HCT116 (cell line): ENCODE data around the gene GPD2. TPM values are rescaled to one million over a fixed set of nuclear protein-coding genes. Genes with fewer than 3 reads are reported as not detected.
A peak's percentile ranks its signal among the peaks of the same experiment; 100 is the strongest.

Experiments
- ATAC-seq: fragments of 200-7000 bp; cut with Tn5 transposase; 2 replicates; pipeline ENCODE4 v1.9.1; 2020; ENCODE audit warnings: mild to moderate bottlenecking, moderate library complexity
- BruUV-seq: library from RNA; stranded (reverse); fragments of 400-500 nt; replicated peaks from 2 replicates; lab custom pipeline; 2021; lab: Mats Ljungman, UMichigan
- CTCF ChIA-PET: fragments of 300-600 bp; sonication (Branson Sonifier 250); formaldehyde crosslinking; loops from one replicate; lab custom pipeline; 2021; ENCODE audit warnings: antibody characterized with exemption; lab: Charles Lee
- POLR2A ChIA-PET: fragments of 300-600, 350-600 bp; sonication (Branson Sonifier 250); formaldehyde crosslinking; loops from one replicate; lab custom pipeline; 2021; ENCODE audit warnings: antibody characterized with exemption; lab: Charles Lee
- RAD21 ChIA-PET, 2 experiments: fragments of 300-600 bp; sonication (Branson Sonifier 250); formaldehyde crosslinking; loops; one replicate each; lab custom pipeline; 2023; ENCODE audit warnings: low total read pairs in 2 of 2; ENCODE audit not compliant: uncharacterized antibody in 2 of 2, unreplicated experiment in 2 of 2, low non-redundant PET in 1 of 2; lab: Charles Lee
- DNase-seq: peaks from one replicate; pipeline ENCODE4 v3.0.0-alpha.2; 2010; ENCODE audit warnings: low read depth, low spot score
- H2AFZ ChIP-seq: fragments of 200-600 bp; shearing (Covaris generic), sonication (generic); 2 replicates; pipeline ENCODE4 v1.6.1; 2017; ENCODE audit warnings: low read depth, mixed run types, mixed read lengths, antibody characterized with exemption, low read length; ENCODE audit not compliant: poor library complexity, severe bottlenecking
- H3K27ac ChIP-seq: 2 replicates; pipeline ENCODE4 v1.5.1; 2012; ENCODE audit warnings: low read depth, low read length
- H3K27me3 ChIP-seq: fragments of 200-600 bp; sonication (generic); 2 replicates; pipeline ENCODE4 v1.6.1; 2016; ENCODE audit warnings: mixed run types, low read length, mixed read lengths; ENCODE audit not compliant: insufficient read depth
- H3K36me3 ChIP-seq, 2 experiments: fragments of 200-500 bp in 1 of 2; fragments of 200-600 bp in 1 of 2; sonication (Bioruptor generic) in 1 of 2; sonication (generic) in 1 of 2; 2 replicates each; pipeline versions ENCODE4 v1.5.1 to v1.6.1; 2014 to 2016; ENCODE audit warnings: low read length in 2 of 2, inconsistent platforms in 1 of 2, mixed read lengths in 1 of 2, mixed run types in 1 of 2; ENCODE audit not compliant: insufficient read depth in 2 of 2, control insufficient read depth in 1 of 2
- H3K4me1 ChIP-seq, 2 experiments: fragments of 200-600 bp in 1 of 2; sonication (generic) in 1 of 2; 2 replicates each; pipeline versions ENCODE4 v1.5.1 to v1.6.1; 2012 to 2017; ENCODE audit warnings: low read length in 2 of 2, inconsistent platforms in 1 of 2, mild to moderate bottlenecking in 1 of 2, mixed read lengths in 1 of 2, mixed run types in 1 of 2, moderate library complexity in 1 of 2; ENCODE audit not compliant: insufficient read depth in 2 of 2, control insufficient read depth in 1 of 2
- H3K4me2 ChIP-seq: fragments of 200-600 bp; sonication (generic); 2 replicates; pipeline ENCODE4 v1.6.1; 2017; ENCODE audit warnings: mixed run types, low read length, mixed read lengths
- H3K4me3 ChIP-seq, 2 experiments: fragments of 200-600 bp in 1 of 2; sonication (generic) in 1 of 2; replicated peaks in 1 of 2; 2 replicates each; pipeline ENCODE4 v1.5.1; 2011 to 2016; ENCODE audit warnings: low read length in 2 of 2, control low read depth in 1 of 2, low read depth in 1 of 2, mild to moderate bottlenecking in 1 of 2, mixed read lengths in 1 of 2, mixed run types in 1 of 2
- H3K79me2 ChIP-seq: fragments of 200-600 bp; sonication (generic); 2 replicates; pipeline ENCODE4 v1.6.1; 2017; ENCODE audit warnings: mild to moderate bottlenecking, mixed run types, low read length, moderate library complexity, mixed read lengths; ENCODE audit not compliant: insufficient read depth
- H3K9ac ChIP-seq: fragments of 200-600 bp; sonication (generic); 2 replicates; pipeline ENCODE4 v1.6.1; 2016; ENCODE audit warnings: low read length, mixed read lengths
- H3K9me2 ChIP-seq: fragments of 200-600 bp; sonication (generic), shearing (Covaris generic); 2 replicates; pipeline ENCODE4 v1.6.1; 2017; ENCODE audit warnings: mixed run types, mild to moderate bottlenecking, moderate library complexity; ENCODE audit not compliant: insufficient read depth
- H3K9me3 ChIP-seq, 2 experiments: fragments of 200-500 bp in 1 of 2; fragments of 200-600 bp in 1 of 2; sonication (Bioruptor generic) in 1 of 2; sonication (generic) in 1 of 2; 2 replicates each; pipeline ENCODE4 v1.6.1; 2014 to 2017; ENCODE audit warnings: low read length in 2 of 2, mixed read lengths in 2 of 2, inconsistent platforms in 1 of 2, low read depth in 1 of 2, mild to moderate bottlenecking in 1 of 2, mixed run types in 1 of 2, moderate library complexity in 1 of 2; ENCODE audit not compliant: control insufficient read depth in 1 of 2, insufficient read depth in 1 of 2
- H4K20me1 ChIP-seq: fragments of 200-600 bp; sonication (generic), shearing (Covaris generic); 2 replicates; pipeline ENCODE4 v1.6.1; 2017; ENCODE audit warnings: mixed run types, mild to moderate bottlenecking, moderate library complexity; ENCODE audit not compliant: insufficient read depth
- ATF3 ChIP-seq: IDR thresholded peaks from 2 replicates; pipeline ENCODE4 v1.6.1; 2012
- EGR1 ChIP-seq: IDR thresholded peaks from 2 replicates; pipeline ENCODE4 v1.6.1; 2012; ENCODE audit warnings: low read depth
- FOSL1 ChIP-seq: IDR thresholded peaks from 2 replicates; pipeline ENCODE4 v1.6.1; 2012; ENCODE audit warnings: low read depth
- MAX ChIP-seq: IDR thresholded peaks from 2 replicates; pipeline ENCODE4 v1.6.1; 2012
- POLR2A ChIP-seq: IDR thresholded peaks from 2 replicates; pipeline ENCODE4 v1.7.0; 2011; ENCODE audit warnings: borderline replicate concordance; ENCODE audit not compliant: insufficient read depth, insufficient read length; ENCODE audit errors: extremely low read depth
- POLR2AphosphoS5 ChIP-seq: IDR thresholded peaks from 2 replicates; pipeline ENCODE4 v1.6.1; 2011; ENCODE audit warnings: mild to moderate bottlenecking, low read depth, low read length, moderate library complexity
- SP1 ChIP-seq: IDR thresholded peaks from 2 replicates; pipeline ENCODE4 v1.6.1; 2012; ENCODE audit warnings: low read depth
- SRF ChIP-seq: IDR thresholded peaks from 2 replicates; pipeline ENCODE4 v1.6.1; 2012; ENCODE audit warnings: low read depth
- ZFX ChIP-seq: fragments of 450-650 bp; IDR thresholded peaks from 2 replicates; pipeline ENCODE4 v1.6.1; 2017
- intact Hi-C: fragments of 100-400 bp; cut with micrococcal nuclease; formaldehyde crosslinking; loops from 2 replicates; pipeline ENCODE4 v1.10.0; 2022
- total RNA-seq: library from RNA; stranded (reverse); gene quantifications from one replicate; pipeline ENCODE4 v1.2.1, GENCODE V29; 2021; ENCODE audit not compliant: unreplicated experiment
- TF ChIP-seq, protein P1 (sequence below), 3 experiments: fragments of 200-600 bp in 1 of 3; sonication (generic) in 1 of 3; IDR thresholded peaks in 2 of 3; conservative IDR thresholded peaks in 1 of 3; 2 replicates each; pipeline ENCODE4 v1.5.1; 2012 to 2017; ENCODE audit warnings: low read depth in 2 of 3, low read length in 2 of 3, antibody characterized with exemption in 1 of 3, borderline replicate concordance in 1 of 3, control low read depth in 1 of 3, mild to moderate bottlenecking in 1 of 3, mixed read lengths in 1 of 3, mixed run types in 1 of 3, moderate library complexity in 1 of 3; ENCODE audit not compliant: insufficient read depth in 1 of 3
- TF ChIP-seq, protein P2 (sequence below): IDR thresholded peaks from 2 replicates; pipeline ENCODE4 v1.6.1; 2011; ENCODE audit warnings: mild to moderate bottlenecking, low read length, moderate library complexity; ENCODE audit not compliant: insufficient replicate concordance; ENCODE audit errors: extremely low read depth

The GPD2 gene
- total RNA-seq, 1 experiment from 2014 or later = 80.7 TPM

DNA sequence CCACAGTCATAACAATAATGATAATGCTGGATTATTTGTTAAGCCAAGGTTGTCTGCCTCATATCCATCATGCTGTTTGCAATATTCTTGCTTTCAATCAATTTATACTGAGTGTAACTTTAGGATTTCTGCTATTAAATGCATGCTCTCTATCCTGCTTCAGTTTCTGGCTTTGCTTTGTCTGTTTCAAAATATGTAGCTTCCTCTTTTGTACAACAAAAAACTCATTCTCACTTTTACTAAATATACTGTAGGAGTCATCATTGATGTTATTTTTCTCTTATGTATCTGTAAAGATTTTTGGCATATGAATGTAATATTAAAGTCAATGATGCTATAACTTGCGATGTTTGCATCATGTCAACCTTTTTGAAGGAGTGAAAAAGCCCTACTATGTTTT is 149.3 kb downstream of the GPD2 start:
- no peaks in the 10 kb centered on the region for H3K27me3 ChIP-seq
- no peak overlapping the region for H3K27ac ChIP-seq
- POLR2A ChIA-PET = interaction anchor here (1.2 kb wide), 1 partner anchor 243 kb away, joined by 3 read pairs; no protein-coding TSS in a partner anchor
- CTCF ChIA-PET = no interaction called here
- RAD21 ChIA-PET = no interaction called here
- no peak overlapping the region for H3K9ac ChIP-seq
- H3K9me2 ChIP-seq = no peaks in the 10 kb centered on the region
- H3K79me2 ChIP-seq = no peaks in the 10 kb centered on the region
- TF ChIP-seq POLR2AphosphoS5 (no peak), SP1 (no peak), EGR1 (no peak)
- H3K4me2 ChIP-seq = no peak overlapping the region
- no peaks in the 10 kb centered on the region for H3K36me3 ChIP-seq
- no peaks in the 10 kb centered on the region for H3K9me3 ChIP-seq
- TSS peak; percentile 30 for BruUV-seq
- H4K20me1 ChIP-seq = no peaks in the 10 kb centered on the region
- H3K4me3 ChIP-seq = no peak overlapping the region
- ATAC-seq = no peak
- H2AFZ ChIP-seq = no peak overlapping the region
- intact Hi-C loops = loop anchor here (10.0 kb wide), 2 partner anchors 391 to 469 kb away; no protein-coding TSS in a partner anchor
- no peaks in the 10 kb centered on the region for H3K4me1 ChIP-seq
- no peak for DNase-seq

- Histone ChIP-seq H3K9ac (no peak overlapping the region), H3K9me3 (no peaks in the 10 kb centered on the region), H3K4me1 (no peaks in the 10 kb centered on the region), H3K27me3 (no peaks in the 10 kb centered on the region), H3K36me3 (no peaks in the 10 kb centered on the region), H2AFZ (no peak overlapping the region), H3K79me2 (no peaks in the 10 kb centered on the region), H3K27ac (no peak overlapping the region), H3K4me3 (no peak overlapping the region), H4K20me1 (no peaks in the 10 kb centered on the region), H3K4me2 (no peak overlapping the region), H3K9me2 (no peaks in the 10 kb centered on the region)
- BruUV-seq = no TSS peak
- intact Hi-C loops = loop anchor here (2.0 to 10.0 kb wide), 3 partner anchors 392 to 520 kb away; no protein-coding TSS in a partner anchor
- TF ChIP-seq SRF = no peak
- TF ChIP-seq POLR2A = no peak
- no peak for TF ChIP-seq FOSL1
- TF ChIP-seq SP1 = no peak
- TF ChIP-seq ATF3 = no peak
- TF ChIP-seq, protein P1, sequence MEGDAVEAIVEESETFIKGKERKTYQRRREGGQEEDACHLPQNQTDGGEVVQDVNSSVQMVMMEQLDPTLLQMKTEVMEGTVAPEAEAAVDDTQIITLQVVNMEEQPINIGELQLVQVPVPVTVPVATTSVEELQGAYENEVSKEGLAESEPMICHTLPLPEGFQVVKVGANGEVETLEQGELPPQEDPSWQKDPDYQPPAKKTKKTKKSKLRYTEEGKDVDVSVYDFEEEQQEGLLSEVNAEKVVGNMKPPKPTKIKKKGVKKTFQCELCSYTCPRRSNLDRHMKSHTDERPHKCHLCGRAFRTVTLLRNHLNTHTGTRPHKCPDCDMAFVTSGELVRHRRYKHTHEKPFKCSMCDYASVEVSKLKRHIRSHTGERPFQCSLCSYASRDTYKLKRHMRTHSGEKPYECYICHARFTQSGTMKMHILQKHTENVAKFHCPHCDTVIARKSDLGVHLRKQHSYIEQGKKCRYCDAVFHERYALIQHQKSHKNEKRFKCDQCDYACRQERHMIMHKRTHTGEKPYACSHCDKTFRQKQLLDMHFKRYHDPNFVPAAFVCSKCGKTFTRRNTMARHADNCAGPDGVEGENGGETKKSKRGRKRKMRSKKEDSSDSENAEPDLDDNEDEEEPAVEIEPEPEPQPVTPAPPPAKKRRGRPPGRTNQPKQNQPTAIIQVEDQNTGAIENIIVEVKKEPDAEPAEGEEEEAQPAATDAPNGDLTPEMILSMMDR (IDR thresholded peaks at IDR 0.05 in 2 of 3, conservative IDR thresholded peaks at IDR 0.05 in 1 of 3; ENCODE audit: borderline replicate concordance in 1 of 3, insufficient read depth in 1 of 3, low read depth in 2 of 3, low read length in 2 of 3) = no peak
- TF ChIP-seq, protein P2, sequence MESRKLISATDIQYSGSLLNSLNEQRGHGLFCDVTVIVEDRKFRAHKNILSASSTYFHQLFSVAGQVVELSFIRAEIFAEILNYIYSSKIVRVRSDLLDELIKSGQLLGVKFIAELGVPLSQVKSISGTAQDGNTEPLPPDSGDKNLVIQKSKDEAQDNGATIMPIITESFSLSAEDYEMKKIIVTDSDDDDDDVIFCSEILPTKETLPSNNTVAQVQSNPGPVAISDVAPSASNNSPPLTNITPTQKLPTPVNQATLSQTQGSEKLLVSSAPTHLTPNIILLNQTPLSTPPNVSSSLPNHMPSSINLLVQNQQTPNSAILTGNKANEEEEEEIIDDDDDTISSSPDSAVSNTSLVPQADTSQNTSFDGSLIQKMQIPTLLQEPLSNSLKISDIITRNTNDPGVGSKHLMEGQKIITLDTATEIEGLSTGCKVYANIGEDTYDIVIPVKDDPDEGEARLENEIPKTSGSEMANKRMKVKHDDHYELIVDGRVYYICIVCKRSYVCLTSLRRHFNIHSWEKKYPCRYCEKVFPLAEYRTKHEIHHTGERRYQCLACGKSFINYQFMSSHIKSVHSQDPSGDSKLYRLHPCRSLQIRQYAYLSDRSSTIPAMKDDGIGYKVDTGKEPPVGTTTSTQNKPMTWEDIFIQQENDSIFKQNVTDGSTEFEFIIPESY = no peak
- TF ChIP-seq MAX = no peak
- no peak for TF ChIP-seq ZFX
- POLR2A ChIA-PET = no interaction called here
- RAD21 ChIA-PET = no interaction called here
- CTCF ChIA-PET = interaction anchor here (0.9 to 1.3 kb wide), 3 partner anchors 252 to 1214 kb away, joined by 3 to 4 read pairs (median 4); no protein-coding TSS in a partner anchor
- ATAC-seq = no peak
- DNase-seq = no peak
Measured at GRCh38 chr2:156586621-156587020, 150.4 kb downstream of the GPD2 start.
